ENCODE data around the gene SLPI. TPM values are rescaled to one million over a fixed set of nuclear protein-coding genes. Genes with fewer than 3 reads are reported as not detected.
A peak's percentile ranks its signal among the peaks of the same experiment; 100 is the strongest.

SLPI gene
- total RNA-seq, 2 experiments from 2014 or later = 0.40 to 0.45 TPM

- no peak for DNase-seq
- no peaks in the 10 kb centered on the region for H3K9me3 Mint-ChIP-seq
- no peak overlapping the region for H3K4me3 Mint-ChIP-seq
- peaks cover 50% of the 10 kb centered on the region for H3K27me3 Mint-ChIP-seq
- peaks cover 2% of the 10 kb centered on the region for H3K36me3 Mint-ChIP-seq (ENCODE audit: low read depth)
- ChIA-PET POLR2A (interaction anchor here (0.9 to 1.1 kb wide), 3 partner anchors 12 to 56 kb away, joined by 3 to 4 read pairs (median 3); partner anchors contain the start of gene SDC4), CTCF (interaction anchor here (1.1 to 6.1 kb wide), 20 partner anchors 9 to 816 kb away, joined by 3 to 95 read pairs (median 6); partner anchors contain the start of gene TTPAL)
- peaks cover 10% of the 10 kb centered on the region for H3K4me1 Mint-ChIP-seq
- H3K27ac Mint-ChIP-seq = no peak overlapping the region
Measured at GRCh38 chr20:45291526-45291925, 37.2 kb upstream of the SLPI start.

- H3K4me3 Mint-ChIP-seq = no peak overlapping the region
- ChIA-PET POLR2A (interaction anchor here (0.9 to 1.2 kb wide), 3 partner anchors 13 to 195 kb away, joined by 3 to 4 read pairs (median 4); no protein-coding TSS in a partner anchor), CTCF (interaction anchor here (0.9 to 6.1 kb wide), 20 partner anchors 12 to 480 kb away, joined by 3 to 95 read pairs (median 6); no protein-coding TSS in a partner anchor)
Measured at GRCh38 chr20:45290677-45291355, 36.5 kb upstream of the SLPI start.

GRCh38 chr20:45289942-45290676, 35.7 kb upstream of the SLPI start:
- no peaks in the 10 kb centered on the region for H3K9me3 Mint-ChIP-seq
- H3K4me1 Mint-ChIP-seq = peaks cover 10% of the 10 kb centered on the region
- peaks cover 1% of the 10 kb centered on the region for H3K36me3 Mint-ChIP-seq (ENCODE audit: low read depth)
- ChIA-PET POLR2A (interaction anchor here (1.1 to 1.2 kb wide), 2 partner anchors 57 to 194 kb away, joined by 4 read pairs; no protein-coding TSS in a partner anchor), CTCF (interaction anchor here (0.9 to 6.1 kb wide), 18 partner anchors 13 to 481 kb away, joined by 3 to 95 read pairs (median 6); no protein-coding TSS in a partner anchor)
- H3K4me3 Mint-ChIP-seq = no peak overlapping the region
- peaks cover 56% of the 10 kb centered on the region for H3K27me3 Mint-ChIP-seq
- no peak for DNase-seq
- H3K27ac Mint-ChIP-seq = no peak overlapping the region

More at GRCh38 chr20:45290677-45291355, 36.5 kb upstream of the SLPI start:
- Mint-ChIP-seq H3K27ac (no peak overlapping the region), H3K4me1 (peaks cover 10% of the 10 kb centered on the region), H3K36me3 (ENCODE audit: low read depth) (peaks cover 2% of the 10 kb centered on the region), H3K9me3 (no peaks in the 10 kb centered on the region), H3K27me3 (peaks cover 53% of the 10 kb centered on the region)
- DNase-seq = peak; percentile 72

GRCh38 chr20:45288860-45289259, 34.5 kb upstream of the SLPI start:
- ChIA-PET CTCF (interaction anchor here (0.6 to 1.5 kb wide), 4 partner anchors 12 to 744 kb away, joined by 3 to 5 read pairs (median 4); no protein-coding TSS in a partner anchor), POLR2A (no interaction called here)
- Mint-ChIP-seq H3K27me3 (peaks cover 50% of the 10 kb centered on the region), H3K9me3 (no peaks in the 10 kb centered on the region), H3K27ac (no peak overlapping the region), H3K36me3 (ENCODE audit: low read depth) (no peaks in the 10 kb centered on the region), H3K4me1 (peaks cover 8% of the 10 kb centered on the region), H3K4me3 (no peak overlapping the region)
- no peak for DNase-seq

- CTCF ChIA-PET = interaction anchor here (0.6 to 1.5 kb wide), 4 partner anchors 13 to 744 kb away, joined by 3 to 5 read pairs (median 4); no protein-coding TSS in a partner anchor
Measured at GRCh38 chr20:45288376-45288775, 34.0 kb upstream of the SLPI start.

GRCh38 chr20:45283551-45284057, 29.2 kb upstream of the SLPI start:
- DNase-seq = no peak
- CTCF ChIA-PET = interaction anchor here (0.6 to 1.9 kb wide), 2 partner anchors 10 to 735 kb away, joined by 3 to 9 read pairs; no protein-coding TSS in a partner anchor
- Mint-ChIP-seq H3K9me3 (no peaks in the 10 kb centered on the region), H3K36me3 (ENCODE audit: low read depth) (no peaks in the 10 kb centered on the region), H3K4me1 (peaks cover 4% of the 10 kb centered on the region), H3K27me3 (peaks cover 45% of the 10 kb centered on the region), H3K4me3 (no peak overlapping the region), H3K27ac (no peak overlapping the region)
- POLR2A ChIA-PET = interaction anchor here (0.6 to 1.1 kb wide), 2 partner anchors 10 to 37 kb away, joined by 3 read pairs; no protein-coding TSS in a partner anchor

More at GRCh38 chr20:45288376-45288775, 34.0 kb upstream of the SLPI start:
- H3K27me3 Mint-ChIP-seq = peaks cover 50% of the 10 kb centered on the region
- DNase-seq = no peak
- no peaks in the 10 kb centered on the region for H3K9me3 Mint-ChIP-seq
- H3K4me3 Mint-ChIP-seq = no peak overlapping the region
- H3K4me1 Mint-ChIP-seq = peaks cover 6% of the 10 kb centered on the region
- no peaks in the 10 kb centered on the region for H3K36me3 Mint-ChIP-seq (ENCODE audit: low read depth)
- H3K27ac Mint-ChIP-seq = no peak overlapping the region
- POLR2A ChIA-PET = no interaction called here

- H3K9me3 Mint-ChIP-seq = no peaks in the 10 kb centered on the region
- H3K4me1 Mint-ChIP-seq = peaks cover 4% of the 10 kb centered on the region
- ChIA-PET POLR2A (interaction anchor here (1.1 kb wide), 1 partner anchor 10 kb away, joined by 3 read pairs; no protein-coding TSS in a partner anchor), CTCF (interaction anchor here (0.7 to 1.9 kb wide), 4 partner anchors 9 to 29 kb away, joined by 3 to 9 read pairs (median 5); no protein-coding TSS in a partner anchor)
- no peak overlapping the region for H3K4me3 Mint-ChIP-seq
- no peaks in the 10 kb centered on the region for H3K36me3 Mint-ChIP-seq (ENCODE audit: low read depth)
- H3K27me3 Mint-ChIP-seq = peaks cover 43% of the 10 kb centered on the region
- no peak for DNase-seq
- no peak overlapping the region for H3K27ac Mint-ChIP-seq
Measured at GRCh38 chr20:45282700-45283550, 28.6 kb upstream of the SLPI start.

GRCh38 chr20:45279992-45280391, 25.6 kb upstream of the SLPI start:
- H3K27ac Mint-ChIP-seq = no peak overlapping the region
- no peak overlapping the region for H3K4me3 Mint-ChIP-seq
- H3K27me3 Mint-ChIP-seq = peaks cover 44% of the 10 kb centered on the region
- no peaks in the 10 kb centered on the region for H3K9me3 Mint-ChIP-seq
- DNase-seq = no peak
- ChIA-PET POLR2A (no interaction called here), CTCF (interaction anchor here (2.2 kb wide), 1 partner anchor 14 kb away, joined by 6 read pairs; no protein-coding TSS in a partner anchor)
- no peaks in the 10 kb centered on the region for H3K36me3 Mint-ChIP-seq (ENCODE audit: low read depth)
- peaks cover 4% of the 10 kb centered on the region for H3K4me1 Mint-ChIP-seq

- DNase-seq = no peak
- no peak overlapping the region for H3K4me3 Mint-ChIP-seq
- no peak overlapping the region for H3K27ac Mint-ChIP-seq
- H3K27me3 Mint-ChIP-seq = peaks cover 53% of the 10 kb centered on the region
- no peaks in the 10 kb centered on the region for H3K4me1 Mint-ChIP-seq
- H3K9me3 Mint-ChIP-seq = no peaks in the 10 kb centered on the region
- CTCF ChIA-PET = interaction anchor here (0.9 kb wide), 1 partner anchor 17 kb away, joined by 5 read pairs; no protein-coding TSS in a partner anchor
- no peaks in the 10 kb centered on the region for H3K36me3 Mint-ChIP-seq (ENCODE audit: low read depth)
- POLR2A ChIA-PET = no interaction called here
Measured at GRCh38 chr20:45275338-45275737, 21.0 kb upstream of the SLPI start.

- H3K9me3 Mint-ChIP-seq = no peaks in the 10 kb centered on the region
- ChIA-PET POLR2A (no interaction called here), CTCF (interaction anchor here (2.1 kb wide), 1 partner anchor 21 kb away, joined by 9 read pairs; no protein-coding TSS in a partner anchor)
- H3K36me3 Mint-ChIP-seq (ENCODE audit: low read depth) = no peaks in the 10 kb centered on the region
- H3K4me3 Mint-ChIP-seq = no peak overlapping the region
- H3K27ac Mint-ChIP-seq = no peak overlapping the region
- H3K27me3 Mint-ChIP-seq = peaks cover 52% of the 10 kb centered on the region
- H3K4me1 Mint-ChIP-seq = no peaks in the 10 kb centered on the region
- no peak for DNase-seq
Measured at GRCh38 chr20:45269754-45270270, 15.4 kb upstream of the SLPI start.

- CTCF ChIA-PET = interaction anchor here (2.1 kb wide), 1 partner anchor 22 kb away, joined by 9 read pairs; no protein-coding TSS in a partner anchor
- DNase-seq = no peak
- POLR2A ChIA-PET = no interaction called here
- no peaks in the 10 kb centered on the region for H3K36me3 Mint-ChIP-seq (ENCODE audit: low read depth)
- H3K27ac Mint-ChIP-seq = no peak overlapping the region
- H3K9me3 Mint-ChIP-seq = no peaks in the 10 kb centered on the region
- peaks cover 53% of the 10 kb centered on the region for H3K27me3 Mint-ChIP-seq
- no peak overlapping the region for H3K4me3 Mint-ChIP-seq
- H3K4me1 Mint-ChIP-seq = no peaks in the 10 kb centered on the region
Measured at GRCh38 chr20:45269056-45269455, 14.7 kb upstream of the SLPI start.

Data from activated CD4-positive, alpha-beta memory T cell treated with anti-CD3 and anti-CD28 coated beads, Interleukin-2, amount 10 ng/mL, durations not matched to agents 7 days and 5 days (primary cell).